Memory B cell (primary cell): ENCODE data around the gene THSD7B.

Experiments
- ATAC-seq: fragments of 150-1000 bp; cut with Tn5 transposase; 2 replicates; pipeline ENCODE4 v1.10.0; 2021; ENCODE audit warnings: low read depth, mild to moderate bottlenecking, moderate library complexity
- DNase-seq, 2 donors: peaks; one replicate each; pipeline ENCODE4 v3.0.0; 2022; ENCODE audit warnings: low spot score in 2 of 2
- H3K27ac Mint-ChIP-seq: one replicate; pipeline ENCODE4 v1.8.0; 2022; ENCODE audit warnings: mild to moderate bottlenecking, moderate library complexity, mixed read lengths
- H3K27me3 Mint-ChIP-seq: one replicate; pipeline ENCODE4 v1.8.0; 2022; ENCODE audit warnings: mixed read lengths
- H3K36me3 Mint-ChIP-seq: one replicate; pipeline ENCODE4 v1.8.0; 2022; ENCODE audit warnings: mild to moderate bottlenecking, mixed read lengths
- H3K4me1 Mint-ChIP-seq: one replicate; pipeline ENCODE4 v1.8.0; 2022; ENCODE audit warnings: mixed read lengths
- H3K4me3 Mint-ChIP-seq: one replicate; pipeline ENCODE4 v1.8.0; 2022; ENCODE audit warnings: mild to moderate bottlenecking, moderate library complexity, mixed read lengths
- H3K9me3 Mint-ChIP-seq: one replicate; pipeline ENCODE4 v1.8.0; 2022; ENCODE audit warnings: mixed read lengths

The THSD7B gene

GRCh38 chr2:137133225-137133624 lies 367.9 kb downstream of the THSD7B start:
- no peak for ATAC-seq
- no peaks in the 10 kb centered on the region for H3K36me3 Mint-ChIP-seq
- H3K9me3 Mint-ChIP-seq = peaks cover 6% of the 10 kb centered on the region
- H3K4me3 Mint-ChIP-seq = no peak overlapping the region
- no peaks in the 10 kb centered on the region for H3K27me3 Mint-ChIP-seq
- H3K27ac Mint-ChIP-seq = no peak overlapping the region
- DNase-seq = no peak
- no peaks in the 10 kb centered on the region for H3K4me1 Mint-ChIP-seq

- Mint-ChIP-seq H3K27ac (no peak overlapping the region), H3K36me3 (no peaks in the 10 kb centered on the region), H3K4me1 (no peaks in the 10 kb centered on the region), H3K9me3 (peaks cover 6% of the 10 kb centered on the region), H3K4me3 (no peak overlapping the region), H3K27me3 (no peaks in the 10 kb centered on the region)
- ATAC-seq (no peak), DNase-seq (no peak)
Observed at GRCh38 chr2:137138263-137138662, 372.9 kb downstream of the THSD7B start.

DNA sequence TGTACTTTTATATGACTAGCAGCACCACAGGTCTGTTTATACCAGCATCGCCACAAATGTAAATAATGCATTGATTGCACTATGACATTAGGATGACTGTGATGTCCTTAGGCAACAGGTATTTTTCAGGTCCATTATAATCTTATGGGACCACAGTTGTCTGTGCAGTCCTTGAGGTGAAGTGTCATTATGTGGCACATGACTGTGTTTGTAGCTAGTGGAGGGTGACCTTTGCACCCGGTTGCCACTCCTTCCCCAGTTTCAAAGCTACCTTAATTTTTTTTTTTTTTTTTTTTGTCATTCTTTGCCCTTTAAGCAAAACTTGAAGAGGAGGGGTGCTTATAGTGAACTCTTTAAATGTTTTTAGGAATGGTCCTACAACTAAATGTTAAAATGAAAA lies 386.4 kb downstream of the THSD7B start:
- DNase-seq (no peak), ATAC-seq (no peak)
- H3K9me3 Mint-ChIP-seq = peaks cover 4% of the 10 kb centered on the region
- no peak overlapping the region for H3K27ac Mint-ChIP-seq
- H3K27me3 Mint-ChIP-seq = peaks cover 2% of the 10 kb centered on the region
- H3K4me1 Mint-ChIP-seq = no peaks in the 10 kb centered on the region
- H3K4me3 Mint-ChIP-seq = no peak overlapping the region
- H3K36me3 Mint-ChIP-seq = no peaks in the 10 kb centered on the region

- H3K4me3 Mint-ChIP-seq = no peak overlapping the region
- H3K9me3 Mint-ChIP-seq = no peaks in the 10 kb centered on the region
- no peak overlapping the region for H3K27ac Mint-ChIP-seq
- ATAC-seq (no peak), DNase-seq (no peak)
- no peaks in the 10 kb centered on the region for H3K4me1 Mint-ChIP-seq
- H3K36me3 Mint-ChIP-seq = no peaks in the 10 kb centered on the region
- no peaks in the 10 kb centered on the region for H3K27me3 Mint-ChIP-seq
Observed at GRCh38 chr2:137154946-137155345, 389.6 kb downstream of the THSD7B start.

- no peaks in the 10 kb centered on the region for H3K4me1 Mint-ChIP-seq
- H3K27me3 Mint-ChIP-seq = no peaks in the 10 kb centered on the region
- no peaks in the 10 kb centered on the region for H3K9me3 Mint-ChIP-seq
- DNase-seq (no peak), ATAC-seq (no peak)
- no peak overlapping the region for H3K27ac Mint-ChIP-seq
- H3K36me3 Mint-ChIP-seq = no peaks in the 10 kb centered on the region
- no peak overlapping the region for H3K4me3 Mint-ChIP-seq
Observed at GRCh38 chr2:137155356-137156104, 390.2 kb downstream of the THSD7B start.

GRCh38 chr2:137156221-137156844 lies 391.0 kb downstream of the THSD7B start:
- H3K27me3 Mint-ChIP-seq = no peaks in the 10 kb centered on the region
- no peak for DNase-seq
- ATAC-seq = no peak
- H3K4me3 Mint-ChIP-seq = no peak overlapping the region
- no peaks in the 10 kb centered on the region for H3K9me3 Mint-ChIP-seq
- H3K4me1 Mint-ChIP-seq = no peaks in the 10 kb centered on the region
- no peak overlapping the region for H3K27ac Mint-ChIP-seq
- no peaks in the 10 kb centered on the region for H3K36me3 Mint-ChIP-seq

DNA sequence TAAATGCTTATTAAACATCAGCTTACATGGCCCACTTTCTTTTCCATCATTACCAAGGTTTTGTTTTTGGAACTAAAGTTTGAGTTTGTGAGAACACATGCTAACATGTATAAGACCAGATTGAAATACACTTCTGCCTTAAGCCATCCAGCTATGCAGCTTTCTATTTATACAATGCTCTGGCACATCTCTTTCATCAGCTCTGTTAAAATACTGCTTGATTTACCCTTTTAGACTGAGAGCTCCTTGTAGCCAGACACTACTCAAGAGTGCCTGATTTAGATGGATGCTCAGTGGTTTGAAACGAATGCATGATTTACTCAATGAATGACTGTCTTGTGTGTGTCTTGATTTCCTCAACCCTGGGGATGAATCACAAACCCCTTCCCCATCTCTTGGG lies 392.5 kb downstream of the THSD7B start:
- Mint-ChIP-seq H3K27me3 (no peaks in the 10 kb centered on the region), H3K36me3 (no peaks in the 10 kb centered on the region), H3K9me3 (no peaks in the 10 kb centered on the region), H3K27ac (no peak overlapping the region), H3K4me1 (no peaks in the 10 kb centered on the region), H3K4me3 (no peak overlapping the region)
- no peak for DNase-seq
- ATAC-seq = no peak

GRCh38 chr2:137161250-137161649 lies 395.9 kb downstream of the THSD7B start:
- Mint-ChIP-seq H3K27me3 (no peaks in the 10 kb centered on the region), H3K9me3 (peaks cover 5% of the 10 kb centered on the region), H3K4me1 (no peaks in the 10 kb centered on the region), H3K4me3 (no peak overlapping the region), H3K27ac (no peak overlapping the region), H3K36me3 (no peaks in the 10 kb centered on the region)
- DNase-seq (no peak), ATAC-seq (no peak)

DNA sequence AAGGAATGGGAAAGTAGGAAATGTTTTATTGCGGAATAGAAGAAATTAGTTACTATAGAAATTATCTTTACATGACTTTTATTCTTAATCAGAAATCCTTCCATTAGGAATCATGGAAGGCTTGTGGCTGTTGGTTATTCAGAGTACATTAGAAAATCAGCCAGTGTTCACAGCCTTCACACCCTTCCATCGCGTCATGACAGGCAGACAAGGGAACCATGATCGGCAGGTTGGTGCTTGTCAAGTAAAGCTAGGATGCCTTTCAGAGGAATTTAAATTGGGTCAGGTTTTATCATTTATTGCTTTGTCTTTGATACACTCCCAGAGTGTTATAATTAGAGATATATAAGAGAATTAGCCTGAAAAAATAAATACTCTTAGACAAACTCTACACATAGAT lies 400.6 kb downstream of the THSD7B start:
- Mint-ChIP-seq H3K4me1 (no peaks in the 10 kb centered on the region), H3K27ac (no peak overlapping the region), H3K36me3 (no peaks in the 10 kb centered on the region), H3K27me3 (no peaks in the 10 kb centered on the region), H3K9me3 (peaks cover 5% of the 10 kb centered on the region), H3K4me3 (no peak overlapping the region)
- ATAC-seq (no peak), DNase-seq (no peak)

- DNase-seq (no peak), ATAC-seq (no peak)
- Mint-ChIP-seq H3K27ac (no peak overlapping the region), H3K36me3 (no peaks in the 10 kb centered on the region), H3K27me3 (no peaks in the 10 kb centered on the region), H3K4me1 (no peaks in the 10 kb centered on the region), H3K9me3 (peaks cover 5% of the 10 kb centered on the region), H3K4me3 (no peak overlapping the region)
Observed at GRCh38 chr2:137167651-137168050, 402.3 kb downstream of the THSD7B start.

DNA sequence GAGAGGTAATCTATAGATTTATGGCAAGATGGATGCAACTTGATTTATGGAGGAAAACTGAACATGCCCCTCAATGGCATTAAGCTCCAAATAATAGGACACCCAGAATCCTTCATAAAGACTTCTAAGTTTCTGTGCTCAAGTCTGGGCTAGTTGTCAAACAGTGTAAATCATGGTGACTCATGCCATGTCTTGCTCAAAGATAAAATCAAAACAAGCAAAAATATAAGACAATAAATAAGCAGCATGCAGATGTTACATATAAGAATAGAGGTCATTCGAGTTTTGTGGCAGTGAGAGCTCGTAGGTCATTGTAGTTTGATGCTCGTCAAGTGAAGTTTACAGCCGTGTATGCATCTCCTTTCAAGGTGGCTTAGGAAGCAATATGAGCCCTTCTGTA lies 403.2 kb downstream of the THSD7B start:
- no peaks in the 10 kb centered on the region for H3K27me3 Mint-ChIP-seq
- H3K4me1 Mint-ChIP-seq = no peaks in the 10 kb centered on the region
- H3K9me3 Mint-ChIP-seq = peaks cover 2% of the 10 kb centered on the region
- no peak for ATAC-seq
- DNase-seq = no peak
- H3K4me3 Mint-ChIP-seq = no peak overlapping the region
- no peak overlapping the region for H3K27ac Mint-ChIP-seq
- H3K36me3 Mint-ChIP-seq = no peaks in the 10 kb centered on the region

DNA sequence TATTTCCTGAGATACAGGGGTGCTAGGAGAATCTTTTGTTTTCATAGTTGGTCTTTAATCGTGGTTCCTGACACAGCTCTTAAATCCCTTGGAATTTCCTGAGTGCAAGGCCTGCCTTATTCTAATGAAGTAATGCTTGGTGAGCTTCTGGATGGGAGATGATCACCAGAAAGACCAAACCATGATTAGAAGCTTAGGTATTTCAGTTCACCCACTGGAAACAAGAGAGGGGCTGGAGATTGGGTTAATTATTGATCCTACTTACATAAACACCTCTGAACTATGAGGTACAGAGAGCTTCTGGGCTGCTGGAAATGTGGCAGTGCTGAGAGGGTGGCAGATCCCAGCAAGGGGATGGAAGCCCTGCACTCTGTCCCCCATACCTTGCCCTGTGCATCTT lies 406.8 kb downstream of the THSD7B start:
- Mint-ChIP-seq H3K27me3 (no peaks in the 10 kb centered on the region), H3K27ac (no peak overlapping the region), H3K4me1 (no peaks in the 10 kb centered on the region), H3K9me3 (no peaks in the 10 kb centered on the region), H3K4me3 (no peak overlapping the region), H3K36me3 (no peaks in the 10 kb centered on the region)
- no peak for ATAC-seq
- no peak for DNase-seq

GRCh38 chr2:137173463-137173862 lies 408.1 kb downstream of the THSD7B start:
- no peaks in the 10 kb centered on the region for H3K27me3 Mint-ChIP-seq
- H3K9me3 Mint-ChIP-seq = no peaks in the 10 kb centered on the region
- no peak for DNase-seq
- no peak overlapping the region for H3K4me3 Mint-ChIP-seq
- no peaks in the 10 kb centered on the region for H3K36me3 Mint-ChIP-seq
- ATAC-seq = no peak
- no peaks in the 10 kb centered on the region for H3K4me1 Mint-ChIP-seq
- no peak overlapping the region for H3K27ac Mint-ChIP-seq

- H3K9me3 Mint-ChIP-seq = no peaks in the 10 kb centered on the region
- H3K4me1 Mint-ChIP-seq = no peaks in the 10 kb centered on the region
- no peak for DNase-seq
- no peak overlapping the region for H3K4me3 Mint-ChIP-seq
- H3K36me3 Mint-ChIP-seq = no peaks in the 10 kb centered on the region
- H3K27me3 Mint-ChIP-seq = no peaks in the 10 kb centered on the region
- no peak overlapping the region for H3K27ac Mint-ChIP-seq
- ATAC-seq = no peak
Observed at GRCh38 chr2:137175246-137175645, 409.9 kb downstream of the THSD7B start.

DNA sequence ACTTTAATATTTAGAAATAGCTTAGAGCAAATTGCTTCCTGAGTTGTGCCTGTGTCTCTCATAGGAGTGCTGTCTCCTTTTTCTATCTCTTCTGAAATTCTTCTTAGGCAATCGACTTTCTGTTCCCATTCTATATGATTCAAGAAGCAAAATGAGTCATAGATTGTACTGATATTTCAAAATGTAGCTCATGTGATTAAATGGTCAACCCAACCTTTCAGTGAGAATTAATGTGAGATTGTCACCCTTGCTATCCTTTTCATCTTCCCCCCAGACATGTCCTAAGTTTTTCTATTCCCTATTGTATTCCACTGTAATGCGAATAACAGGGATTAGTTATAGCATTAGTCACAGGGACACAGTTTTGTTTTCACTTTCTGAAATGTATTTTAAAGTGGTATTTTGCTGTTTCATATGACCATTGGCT lies 413.6 kb downstream of the THSD7B start:
- no peak overlapping the region for H3K27ac Mint-ChIP-seq
- no peaks in the 10 kb centered on the region for H3K4me1 Mint-ChIP-seq
- no peak for ATAC-seq
- no peaks in the 10 kb centered on the region for H3K9me3 Mint-ChIP-seq
- no peak overlapping the region for H3K4me3 Mint-ChIP-seq
- no peak for DNase-seq
- no peaks in the 10 kb centered on the region for H3K27me3 Mint-ChIP-seq
- no peaks in the 10 kb centered on the region for H3K36me3 Mint-ChIP-seq
